HepG2 (cell line): Measurements from ENCODE around the gene ZC3H14. TPM values are rescaled to one million over a fixed set of nuclear protein-coding genes. Genes with fewer than 3 reads are reported as not detected.
A peak's percentile ranks its signal among the peaks of the same experiment; 100 is the strongest.

Experiments
- DPF2 ChIP-seq: sonication (generic); formaldehyde crosslinking; IDR thresholded peaks from 2 replicates; pipeline ENCODE4 v1.4.0; 2020; ENCODE audit warnings: mild to moderate bottlenecking, low read depth, missing genetic modification reagents, borderline replicate concordance
- KAT8 ChIP-seq: IDR thresholded peaks from 2 replicates; pipeline ENCODE4 v1.6.1; 2016; ENCODE audit warnings: missing genetic modification reagents, missing compliant biosample characterization
- NRL ChIP-seq: sonication (generic); formaldehyde crosslinking; IDR thresholded peaks from 2 replicates; pipeline ENCODE4 v1.5.0; 2020; ENCODE audit warnings: missing genetic modification reagents, mild to moderate bottlenecking, moderate library complexity, borderline replicate concordance
- PAX8 ChIP-seq: sonication (generic); formaldehyde crosslinking; IDR thresholded peaks from 2 replicates; pipeline ENCODE4 v1.8.0; 2022; ENCODE audit warnings: mild to moderate bottlenecking, missing genetic modification reagents, borderline replicate concordance
- SALL1 ChIP-seq: sonication (generic); formaldehyde crosslinking; IDR thresholded peaks from 2 replicates; pipeline ENCODE4 v1.8.0; 2022; ENCODE audit warnings: mild to moderate bottlenecking, missing genetic modification reagents
- TMF1 ChIP-seq: sonication (generic); formaldehyde crosslinking; IDR thresholded peaks from 2 replicates; pipeline ENCODE4 v1.8.1; 2022; ENCODE audit warnings: low read depth, missing genetic modification reagents
- ZBTB38 ChIP-seq: sonication (generic); formaldehyde crosslinking; IDR thresholded peaks from 2 replicates; pipeline ENCODE4 v1.5.1; 2020; ENCODE audit warnings: mild to moderate bottlenecking, missing genetic modification reagents
- ZNF138 ChIP-seq: sonication (generic); formaldehyde crosslinking; IDR thresholded peaks from 2 replicates; pipeline ENCODE4 v1.5.0; 2020; ENCODE audit warnings: mild to moderate bottlenecking, low read depth, missing genetic modification reagents
- ZNF232 ChIP-seq: sonication (generic); formaldehyde crosslinking; IDR thresholded peaks from 2 replicates; pipeline ENCODE4 v1.4.0; 2020; ENCODE audit warnings: missing genetic modification reagents, borderline replicate concordance
- ZNF703 ChIP-seq: sonication (generic); formaldehyde crosslinking; IDR thresholded peaks from 2 replicates; pipeline ENCODE4 v1.5.1; 2020; ENCODE audit warnings: missing genetic modification reagents, mild to moderate bottlenecking, moderate library complexity, borderline replicate concordance
- ZNF747 ChIP-seq: sonication (generic); formaldehyde crosslinking; IDR thresholded peaks from 2 replicates; pipeline ENCODE4 v1.8.1; 2023; ENCODE audit warnings: missing genetic modification reagents, mild to moderate bottlenecking, borderline replicate concordance
- ZNF780A ChIP-seq: sonication (generic); formaldehyde crosslinking; IDR thresholded peaks from 2 replicates; pipeline ENCODE4 v1.8.0; 2022; ENCODE audit warnings: mild to moderate bottlenecking, missing genetic modification reagents, moderate library complexity
- ZNF878 ChIP-seq: sonication (generic); formaldehyde crosslinking; IDR thresholded peaks from 2 replicates; pipeline ENCODE4 v1.8.1; 2023; ENCODE audit warnings: mild to moderate bottlenecking, missing genetic modification reagents, moderate library complexity
- polyA plus RNA-seq, 8 experiments: library from polyadenylated mRNA; depleted of rRNA in 3 of 8; stranded (reverse) in 7 of 8; unstranded in 1 of 8; fragments of >200 nt; fragmentation: Illumina TruSeq in 4 of 8; extraction: Trizol in 4 of 8; gene quantifications; 2 replicates each; pipeline versions ENCODE4 v1.2.1 to v1.2.3, GENCODE V29; 2011 to 2016; ENCODE audit warnings: low read depth in 4 of 8, missing spikeins in 1 of 8, mixed read lengths in 1 of 8; ENCODE audit not compliant: insufficient read depth in 1 of 8
- total RNA-seq, 5 experiments: library from RNA; depleted of rRNA; stranded (reverse); fragments of >200 nt; fragmentation: Illumina TruSeq; extraction: Trizol; gene quantifications; 2 replicates each; pipeline ENCODE4 v1.2.3, GENCODE V29; 2016; ENCODE audit warnings: low read depth in 1 of 5
- TF ChIP-seq, protein P1 (sequence below): sonication (generic); formaldehyde crosslinking; IDR thresholded peaks from 2 replicates; pipeline ENCODE4 v1.4.0; 2020; ENCODE audit warnings: missing genetic modification reagents
- TF ChIP-seq, protein P2 (sequence below): sonication (generic); formaldehyde crosslinking; IDR thresholded peaks from 2 replicates; pipeline ENCODE4 v1.4.0; 2020; ENCODE audit warnings: mild to moderate bottlenecking, missing genetic modification reagents
- TF ChIP-seq, protein P3 (sequence below): sonication (generic); formaldehyde crosslinking; IDR thresholded peaks from 2 replicates; pipeline ENCODE4 v1.5.1; 2020; ENCODE audit warnings: missing genetic modification reagents, mild to moderate bottlenecking, borderline replicate concordance
- TF ChIP-seq, protein P4 (sequence below): sonication (generic); formaldehyde crosslinking; IDR thresholded peaks from 2 replicates; pipeline ENCODE4 v1.4.0; 2020; ENCODE audit warnings: mild to moderate bottlenecking, missing genetic modification reagents
- TF ChIP-seq, protein P5 (sequence below): sonication (generic); formaldehyde crosslinking; conservative IDR thresholded peaks from 2 replicates; pipeline ENCODE4 v1.8.0; 2022; ENCODE audit warnings: missing genetic modification reagents

Gene ZC3H14
- total and polyA plus RNA-seq, 2 of the 13 experiments (the other 11 are each of a cell fraction or from before 2014, with no cell fraction given): 65.1 to 67.5 TPM

DNA sequence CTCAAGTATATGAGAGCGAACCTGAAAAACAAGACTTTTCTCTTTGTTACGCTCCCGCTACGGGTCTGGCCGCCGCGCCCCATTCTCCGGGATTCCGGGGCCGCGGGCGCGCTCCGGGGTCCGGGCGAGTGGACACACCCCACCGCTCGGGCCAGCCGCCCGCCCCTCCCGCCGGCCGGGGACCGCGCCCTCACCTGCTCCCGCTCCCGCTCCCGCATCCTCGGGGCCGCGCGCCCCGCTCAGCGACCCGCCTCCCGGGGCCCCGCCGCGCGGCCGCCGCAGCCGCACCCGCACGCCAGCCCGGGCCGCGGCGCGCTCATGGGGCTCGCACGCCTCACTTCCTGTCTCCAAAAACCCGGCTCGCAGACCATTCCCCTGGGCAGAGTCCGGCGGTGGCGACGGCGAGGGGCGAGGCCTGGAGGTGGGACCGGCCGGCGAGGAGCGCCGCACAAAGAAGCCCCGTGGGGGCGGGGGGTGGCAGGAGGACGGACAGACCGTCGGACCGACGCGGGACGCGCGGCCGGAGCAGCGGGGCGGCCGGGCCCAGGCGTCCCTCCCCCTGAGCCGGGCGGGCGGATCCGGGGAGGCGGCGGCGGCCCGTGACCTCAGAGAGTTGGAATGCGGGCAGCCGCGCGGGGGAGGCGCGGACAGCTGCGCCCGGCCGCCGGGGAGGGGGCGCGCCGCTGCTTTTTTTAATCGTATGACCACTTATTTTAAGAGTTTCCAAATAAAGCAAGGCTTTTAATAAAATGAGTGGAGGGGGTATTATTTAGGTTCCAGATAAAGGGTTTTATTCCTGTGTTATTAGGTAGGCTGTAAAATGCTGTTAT lies 8.2 kb upstream of the ZC3H14 start, which contains the start of gene PTPN21 (continued):
- TF ChIP-seq ZNF232 (CRISPR knock-in tag) (no peak), TMF1 (no peak), ZNF780A (CRISPR knock-in tag) (no peak), ZBTB38 (CRISPR knock-in tag) (no peak), KAT8 (CRISPR knock-in tag) (peak; percentile 39; the same call in 1 of the 2 replicates), PAX8 (no peak), SALL1 (CRISPR knock-in tag) (peak; percentile 53; the same call in 1 of the 2 replicates), DPF2 (CRISPR knock-in tag) (no peak), ZNF878 (CRISPR knock-in tag) (no peak), ZNF747 (CRISPR knock-in tag) (no peak), ZNF138 (no peak), NRL (CRISPR knock-in tag) (no peak), ZNF703 (no peak)
- TF ChIP-seq, protein P1, sequence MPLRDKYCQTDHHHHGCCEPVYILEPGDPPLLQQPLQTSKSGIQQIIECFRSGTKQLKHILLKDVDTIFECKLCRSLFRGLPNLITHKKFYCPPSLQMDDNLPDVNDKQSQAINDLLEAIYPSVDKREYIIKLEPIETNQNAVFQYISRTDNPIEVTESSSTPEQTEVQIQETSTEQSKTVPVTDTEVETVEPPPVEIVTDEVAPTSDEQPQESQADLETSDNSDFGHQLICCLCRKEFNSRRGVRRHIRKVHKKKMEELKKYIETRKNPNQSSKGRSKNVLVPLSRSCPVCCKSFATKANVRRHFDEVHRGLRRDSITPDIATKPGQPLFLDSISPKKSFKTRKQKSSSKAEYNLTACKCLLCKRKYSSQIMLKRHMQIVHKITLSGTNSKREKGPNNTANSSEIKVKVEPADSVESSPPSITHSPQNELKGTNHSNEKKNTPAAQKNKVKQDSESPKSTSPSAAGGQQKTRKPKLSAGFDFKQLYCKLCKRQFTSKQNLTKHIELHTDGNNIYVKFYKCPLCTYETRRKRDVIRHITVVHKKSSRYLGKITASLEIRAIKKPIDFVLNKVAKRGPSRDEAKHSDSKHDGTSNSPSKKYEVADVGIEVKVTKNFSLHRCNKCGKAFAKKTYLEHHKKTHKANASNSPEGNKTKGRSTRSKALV (CRISPR knock-in tag): no peak
- TF ChIP-seq, protein P2, sequence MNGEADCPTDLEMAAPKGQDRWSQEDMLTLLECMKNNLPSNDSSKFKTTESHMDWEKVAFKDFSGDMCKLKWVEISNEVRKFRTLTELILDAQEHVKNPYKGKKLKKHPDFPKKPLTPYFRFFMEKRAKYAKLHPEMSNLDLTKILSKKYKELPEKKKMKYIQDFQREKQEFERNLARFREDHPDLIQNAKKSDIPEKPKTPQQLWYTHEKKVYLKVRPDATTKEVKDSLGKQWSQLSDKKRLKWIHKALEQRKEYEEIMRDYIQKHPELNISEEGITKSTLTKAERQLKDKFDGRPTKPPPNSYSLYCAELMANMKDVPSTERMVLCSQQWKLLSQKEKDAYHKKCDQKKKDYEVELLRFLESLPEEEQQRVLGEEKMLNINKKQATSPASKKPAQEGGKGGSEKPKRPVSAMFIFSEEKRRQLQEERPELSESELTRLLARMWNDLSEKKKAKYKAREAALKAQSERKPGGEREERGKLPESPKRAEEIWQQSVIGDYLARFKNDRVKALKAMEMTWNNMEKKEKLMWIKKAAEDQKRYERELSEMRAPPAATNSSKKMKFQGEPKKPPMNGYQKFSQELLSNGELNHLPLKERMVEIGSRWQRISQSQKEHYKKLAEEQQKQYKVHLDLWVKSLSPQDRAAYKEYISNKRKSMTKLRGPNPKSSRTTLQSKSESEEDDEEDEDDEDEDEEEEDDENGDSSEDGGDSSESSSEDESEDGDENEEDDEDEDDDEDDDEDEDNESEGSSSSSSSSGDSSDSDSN (CRISPR knock-in tag): peak; percentile 67; the same call in 1 of the 2 replicates
- TF ChIP-seq, protein P3, sequence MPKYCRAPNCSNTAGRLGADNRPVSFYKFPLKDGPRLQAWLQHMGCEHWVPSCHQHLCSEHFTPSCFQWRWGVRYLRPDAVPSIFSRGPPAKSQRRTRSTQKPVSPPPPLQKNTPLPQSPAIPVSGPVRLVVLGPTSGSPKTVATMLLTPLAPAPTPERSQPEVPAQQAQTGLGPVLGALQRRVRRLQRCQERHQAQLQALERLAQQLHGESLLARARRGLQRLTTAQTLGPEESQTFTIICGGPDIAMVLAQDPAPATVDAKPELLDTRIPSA (CRISPR knock-in tag): no peak
- TF ChIP-seq, protein P4, sequence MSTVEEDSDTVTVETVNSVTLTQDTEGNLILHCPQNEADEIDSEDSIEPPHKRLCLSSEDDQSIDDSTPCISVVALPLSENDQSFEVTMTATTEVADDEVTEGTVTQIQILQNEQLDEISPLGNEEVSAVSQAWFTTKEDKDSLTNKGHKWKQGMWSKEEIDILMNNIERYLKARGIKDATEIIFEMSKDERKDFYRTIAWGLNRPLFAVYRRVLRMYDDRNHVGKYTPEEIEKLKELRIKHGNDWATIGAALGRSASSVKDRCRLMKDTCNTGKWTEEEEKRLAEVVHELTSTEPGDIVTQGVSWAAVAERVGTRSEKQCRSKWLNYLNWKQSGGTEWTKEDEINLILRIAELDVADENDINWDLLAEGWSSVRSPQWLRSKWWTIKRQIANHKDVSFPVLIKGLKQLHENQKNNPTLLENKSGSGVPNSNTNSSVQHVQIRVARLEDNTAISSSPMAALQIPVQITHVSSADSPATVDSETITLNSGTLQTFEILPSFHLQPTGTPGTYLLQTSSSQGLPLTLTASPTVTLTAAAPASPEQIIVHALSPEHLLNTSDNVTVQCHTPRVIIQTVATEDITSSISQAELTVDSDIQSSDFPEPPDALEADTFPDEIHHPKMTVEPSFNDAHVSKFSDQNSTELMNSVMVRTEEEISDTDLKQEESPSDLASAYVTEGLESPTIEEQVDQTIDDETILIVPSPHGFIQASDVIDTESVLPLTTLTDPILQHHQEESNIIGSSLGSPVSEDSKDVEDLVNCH (CRISPR knock-in tag): no peak
- TF ChIP-seq, protein P5, sequence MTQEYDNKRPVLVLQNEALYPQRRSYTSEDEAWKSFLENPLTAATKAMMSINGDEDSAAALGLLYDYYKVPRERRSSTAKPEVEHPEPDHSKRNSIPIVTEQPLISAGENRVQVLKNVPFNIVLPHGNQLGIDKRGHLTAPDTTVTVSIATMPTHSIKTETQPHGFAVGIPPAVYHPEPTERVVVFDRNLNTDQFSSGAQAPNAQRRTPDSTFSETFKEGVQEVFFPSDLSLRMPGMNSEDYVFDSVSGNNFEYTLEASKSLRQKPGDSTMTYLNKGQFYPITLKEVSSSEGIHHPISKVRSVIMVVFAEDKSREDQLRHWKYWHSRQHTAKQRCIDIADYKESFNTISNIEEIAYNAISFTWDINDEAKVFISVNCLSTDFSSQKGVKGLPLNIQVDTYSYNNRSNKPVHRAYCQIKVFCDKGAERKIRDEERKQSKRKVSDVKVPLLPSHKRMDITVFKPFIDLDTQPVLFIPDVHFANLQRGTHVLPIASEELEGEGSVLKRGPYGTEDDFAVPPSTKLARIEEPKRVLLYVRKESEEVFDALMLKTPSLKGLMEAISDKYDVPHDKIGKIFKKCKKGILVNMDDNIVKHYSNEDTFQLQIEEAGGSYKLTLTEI: no peak
